OCI-LY7 (cell line): Measurements from ENCODE around the gene TOP1. TPM values are rescaled to one million over a fixed set of nuclear protein-coding genes. Genes with fewer than 3 reads are reported as not detected.

Source experiments
- BruUV-seq: library from RNA; stranded (reverse); fragments of 400-500 nt; replicated peaks from 2 replicates; lab custom pipeline; 2021; lab: Mats Ljungman, UMichigan
- CTCF ChIA-PET: fragments of 300-600 bp; sonication (Branson Sonifier 250); formaldehyde crosslinking; loops from one replicate; lab custom pipeline; 2022; ENCODE audit warnings: antibody characterized with exemption; ENCODE audit not compliant: unreplicated experiment; lab: Charles Lee
- POLR2A ChIA-PET: fragments of 300-600 bp; sonication (Branson Sonifier 250); formaldehyde crosslinking; loops from one replicate; lab custom pipeline; 2022; ENCODE audit warnings: antibody characterized with exemption; lab: Charles Lee
- DNase-seq: peaks from one replicate; pipeline ENCODE4 v3.0.0-alpha.2; 2015; ENCODE audit warnings: low spot score
- H2AFZ ChIP-seq: fragments of 200-600 bp; sonication (generic), shearing (Covaris generic); 2 replicates; pipeline ENCODE4 v1.6.1; 2014; ENCODE audit warnings: mild to moderate bottlenecking, antibody characterized with exemption, low read length, moderate library complexity
- H3K27ac ChIP-seq: fragments of 200-600 bp; sonication (generic); 2 replicates; pipeline ENCODE4 v1.5.1; 2014; ENCODE audit warnings: mixed run types, low read depth, mild to moderate bottlenecking, moderate library complexity, low read length, inconsistent platforms; ENCODE audit not compliant: poor library complexity, severe bottlenecking
- H3K36me3 ChIP-seq: fragments of 200-600 bp; sonication (generic); 2 replicates; pipeline ENCODE4 v1.6.1; 2014; ENCODE audit warnings: mild to moderate bottlenecking, antibody characterized with exemption, low read length, moderate library complexity, mixed read lengths; ENCODE audit not compliant: insufficient read depth
- H3K4me1 ChIP-seq: fragments of 200-600 bp; sonication (generic); 2 replicates; pipeline ENCODE4 v1.5.1; 2014; ENCODE audit warnings: mild to moderate bottlenecking, low read length; ENCODE audit not compliant: insufficient read depth, poor library complexity, severe bottlenecking
- H3K4me2 ChIP-seq: fragments of 200-600 bp; sonication (generic); 2 replicates; pipeline ENCODE4 v1.6.1; 2014; ENCODE audit warnings: mild to moderate bottlenecking, low read length
- H3K4me3 ChIP-seq: fragments of 200-600 bp; sonication (generic); 2 replicates; pipeline ENCODE4 v1.5.1; 2014; ENCODE audit warnings: mild to moderate bottlenecking, low read depth, low read length; ENCODE audit not compliant: poor library complexity, severe bottlenecking
- H3K79me2 ChIP-seq: fragments of 200-600 bp; sonication (generic); 2 replicates; pipeline ENCODE4 v1.6.1; 2016; ENCODE audit warnings: low read depth, mild to moderate bottlenecking, low read length, moderate library complexity, mixed read lengths; ENCODE audit not compliant: insufficient read depth
- H3K9me2 ChIP-seq: fragments of 200-600 bp; sonication (generic); 2 replicates; pipeline ENCODE4 v1.6.1; 2016; ENCODE audit warnings: mild to moderate bottlenecking, low read length, mixed read lengths; ENCODE audit not compliant: insufficient read depth
- H3K9me3 ChIP-seq: fragments of 200-600 bp; sonication (generic); 2 replicates; pipeline ENCODE4 v1.6.1; 2014; ENCODE audit warnings: mild to moderate bottlenecking, mixed run types, low read length, mixed read lengths
- H4K20me1 ChIP-seq: fragments of 200-600 bp; sonication (generic); 2 replicates; pipeline ENCODE4 v1.6.1; 2014; ENCODE audit warnings: mild to moderate bottlenecking, antibody characterized with exemption, low read length, moderate library complexity, mixed read lengths; ENCODE audit not compliant: insufficient read depth
- EZH2phosphoT487 ChIP-seq: fragments of 200-600 bp; sonication (generic); IDR thresholded peaks from 2 replicates; pipeline ENCODE4 v1.6.1; 2018; ENCODE audit warnings: low read depth, borderline replicate concordance, mild to moderate bottlenecking, mixed run types, antibody characterized with exemption, low read length, moderate library complexity, mixed read lengths
- intact Hi-C: fragments of 100-400 bp; cut with micrococcal nuclease; formaldehyde crosslinking; loops from one replicate; pipeline ENCODE4 v1.10.0; 2022; ENCODE audit not compliant: unreplicated experiment
- total RNA-seq, 2 experiments: library from RNA; depleted of rRNA in 1 of 2; stranded (reverse); fragments of >200 nt in 1 of 2; shearing (Covaris generic) in 1 of 2; gene quantifications; 2 replicates each; pipeline ENCODE4 v1.2.3, GENCODE V29; 2014 to 2022
- TF ChIP-seq, protein P1 (sequence below): fragments of 200-600 bp; sonication (generic); conservative IDR thresholded peaks from 2 replicates; pipeline ENCODE4 v1.5.1; 2014; ENCODE audit warnings: mild to moderate bottlenecking, antibody characterized with exemption, low read length, moderate library complexity, mixed read lengths

TOP1 gene
- total RNA-seq, 2 experiments from 2014 or later: 44.6 to 200 TPM

DNA sequence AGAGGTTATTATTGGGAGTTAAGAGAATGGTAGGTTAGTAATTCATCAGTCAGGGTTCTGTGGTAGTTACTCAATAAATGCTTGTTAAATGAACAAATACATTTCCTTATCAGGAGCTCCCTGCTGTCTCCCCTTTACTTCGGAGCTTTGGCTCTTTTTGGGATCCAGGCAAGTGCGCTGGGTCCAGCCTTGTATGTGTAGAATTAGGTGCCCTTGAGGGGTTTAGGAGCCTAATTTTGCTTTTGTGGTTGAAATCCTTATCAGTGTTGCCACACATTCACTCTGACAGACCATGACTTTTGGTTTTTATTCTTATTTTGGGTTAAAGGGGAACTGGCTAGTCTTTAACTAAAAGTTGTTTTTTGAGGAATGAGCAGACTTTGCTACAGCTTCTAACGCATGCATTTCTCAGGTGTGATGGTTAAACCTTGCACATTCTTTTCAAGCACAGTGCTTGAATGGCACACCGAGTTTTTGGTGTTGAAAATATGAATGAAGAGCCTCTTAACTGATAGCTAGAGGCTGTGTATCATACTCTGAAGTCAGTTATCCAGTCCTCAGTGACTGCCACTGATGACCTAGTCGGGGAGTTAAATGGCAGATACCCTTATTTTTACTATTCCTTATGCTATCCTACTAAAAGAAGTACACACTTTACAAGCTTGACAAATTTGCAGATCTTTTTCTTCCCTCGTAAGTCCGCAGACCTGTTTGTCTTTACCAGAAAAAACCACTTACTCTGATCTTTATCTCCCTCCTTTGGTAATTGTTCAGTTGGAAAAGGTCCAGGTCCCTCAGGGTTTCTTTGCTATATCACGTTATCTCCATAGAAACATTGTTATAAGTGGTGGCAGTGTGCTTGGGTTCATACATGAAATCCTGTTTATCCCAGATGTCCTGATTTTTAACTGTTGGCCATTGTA, 58.0 kb downstream of the TOP1 start:
- no peaks in the 10 kb centered on the region; the same call in 1 of the 2 replicates for H3K79me2 ChIP-seq
- no peaks in the 10 kb centered on the region for H4K20me1 ChIP-seq
- intact Hi-C loops: no loop called here
- TF ChIP-seq EZH2phosphoT487: no peak
- TF ChIP-seq, protein P1, sequence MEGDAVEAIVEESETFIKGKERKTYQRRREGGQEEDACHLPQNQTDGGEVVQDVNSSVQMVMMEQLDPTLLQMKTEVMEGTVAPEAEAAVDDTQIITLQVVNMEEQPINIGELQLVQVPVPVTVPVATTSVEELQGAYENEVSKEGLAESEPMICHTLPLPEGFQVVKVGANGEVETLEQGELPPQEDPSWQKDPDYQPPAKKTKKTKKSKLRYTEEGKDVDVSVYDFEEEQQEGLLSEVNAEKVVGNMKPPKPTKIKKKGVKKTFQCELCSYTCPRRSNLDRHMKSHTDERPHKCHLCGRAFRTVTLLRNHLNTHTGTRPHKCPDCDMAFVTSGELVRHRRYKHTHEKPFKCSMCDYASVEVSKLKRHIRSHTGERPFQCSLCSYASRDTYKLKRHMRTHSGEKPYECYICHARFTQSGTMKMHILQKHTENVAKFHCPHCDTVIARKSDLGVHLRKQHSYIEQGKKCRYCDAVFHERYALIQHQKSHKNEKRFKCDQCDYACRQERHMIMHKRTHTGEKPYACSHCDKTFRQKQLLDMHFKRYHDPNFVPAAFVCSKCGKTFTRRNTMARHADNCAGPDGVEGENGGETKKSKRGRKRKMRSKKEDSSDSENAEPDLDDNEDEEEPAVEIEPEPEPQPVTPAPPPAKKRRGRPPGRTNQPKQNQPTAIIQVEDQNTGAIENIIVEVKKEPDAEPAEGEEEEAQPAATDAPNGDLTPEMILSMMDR: no peak
- BruUV-seq: no TSS peak
- H3K9me3 ChIP-seq: no peaks in the 10 kb centered on the region
- H3K9me2 ChIP-seq: no peaks in the 10 kb centered on the region
- POLR2A ChIA-PET: interaction anchor here (0.9 kb wide), 1 partner anchor 49 kb away, joined by 3 read pairs; no protein-coding TSS in a partner anchor
- no peak overlapping the region for H3K4me3 ChIP-seq
- no peak overlapping the region for H3K4me2 ChIP-seq
- no peaks in the 10 kb centered on the region for H3K4me1 ChIP-seq
- no peak overlapping the region for H2AFZ ChIP-seq
- CTCF ChIA-PET: no interaction called here
- no peak for DNase-seq
- H3K36me3 ChIP-seq: peaks cover 99% of the 10 kb centered on the region
- no peak overlapping the region for H3K27ac ChIP-seq

DNA sequence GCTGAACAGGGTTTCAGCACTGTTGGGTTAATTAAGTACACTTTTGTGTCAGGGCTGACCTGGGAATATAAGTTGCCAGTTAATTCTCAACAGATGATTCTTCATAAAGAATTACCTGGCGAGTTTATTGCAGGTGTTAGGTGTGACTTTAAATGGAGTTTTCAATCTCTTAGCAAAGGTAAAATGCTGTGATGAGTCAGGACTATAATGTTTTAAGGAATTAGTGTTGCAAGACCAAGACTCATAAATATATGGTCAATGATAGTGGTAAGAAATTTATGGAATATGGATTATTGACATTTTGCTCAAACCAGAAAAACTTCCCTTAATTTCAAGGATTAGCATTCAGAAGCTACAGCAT, 58.7 kb downstream of the TOP1 start:
- Histone ChIP-seq H2AFZ (no peak overlapping the region), H3K9me3 (no peaks in the 10 kb centered on the region), H3K4me3 (no peak overlapping the region), H3K36me3 (peaks cover 99% of the 10 kb centered on the region), H3K27ac (no peak overlapping the region), H3K4me1 (no peaks in the 10 kb centered on the region), H3K79me2 (no peaks in the 10 kb centered on the region; the same call in 1 of the 2 replicates), H3K4me2 (no peak overlapping the region), H3K9me2 (no peaks in the 10 kb centered on the region), H4K20me1 (no peaks in the 10 kb centered on the region)
- TSS peak; percentile 24 for BruUV-seq
- no peak for DNase-seq
- no peak for TF ChIP-seq EZH2phosphoT487
- TF ChIP-seq, protein P1: no peak
- intact Hi-C loops: no loop called here
- ChIA-PET CTCF (no interaction called here), POLR2A (interaction anchor here (1.3 to 1.4 kb wide), 2 partner anchors 96 to 102 kb away, joined by 3 to 5 read pairs; no protein-coding TSS in a partner anchor)

DNA sequence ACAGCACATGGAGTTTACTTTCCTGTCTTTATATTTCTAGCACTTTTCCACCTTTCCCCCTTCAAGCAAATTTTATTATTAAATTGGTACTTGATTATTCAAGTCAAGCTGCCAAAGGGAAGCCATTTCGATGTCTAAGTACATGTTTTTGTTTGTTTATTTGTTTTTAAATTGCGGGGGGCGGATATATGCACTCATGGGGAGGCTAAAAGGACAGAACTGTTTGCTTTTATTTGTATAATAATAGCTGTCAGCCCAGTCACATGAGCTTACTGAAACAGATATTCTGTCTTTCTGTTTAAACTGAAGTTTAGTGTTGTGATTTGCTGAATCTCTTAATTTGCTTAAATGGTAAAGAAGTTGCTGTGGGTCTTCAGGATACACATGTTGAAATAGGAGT, 59.2 kb downstream of the TOP1 start:
- Histone ChIP-seq H3K4me1 (no peaks in the 10 kb centered on the region), H3K4me2 (no peak overlapping the region), H3K27ac (no peak overlapping the region), H3K36me3 (peaks cover 99% of the 10 kb centered on the region), H3K4me3 (no peak overlapping the region), H3K9me2 (no peaks in the 10 kb centered on the region), H4K20me1 (no peaks in the 10 kb centered on the region), H3K9me3 (no peaks in the 10 kb centered on the region), H3K79me2 (no peaks in the 10 kb centered on the region; the same call in 1 of the 2 replicates), H2AFZ (no peak overlapping the region)
- TF ChIP-seq, protein P1: no peak
- TF ChIP-seq EZH2phosphoT487: no peak
- intact Hi-C loops: no loop called here
- BruUV-seq: no TSS peak
- POLR2A ChIA-PET: interaction anchor here (1.3 to 1.4 kb wide), 2 partner anchors 97 to 102 kb away, joined by 3 to 5 read pairs; no protein-coding TSS in a partner anchor
- DNase-seq: no peak
- CTCF ChIA-PET: no interaction called here
